ENCODE measurements around the gene TFIP11.

DNA sequence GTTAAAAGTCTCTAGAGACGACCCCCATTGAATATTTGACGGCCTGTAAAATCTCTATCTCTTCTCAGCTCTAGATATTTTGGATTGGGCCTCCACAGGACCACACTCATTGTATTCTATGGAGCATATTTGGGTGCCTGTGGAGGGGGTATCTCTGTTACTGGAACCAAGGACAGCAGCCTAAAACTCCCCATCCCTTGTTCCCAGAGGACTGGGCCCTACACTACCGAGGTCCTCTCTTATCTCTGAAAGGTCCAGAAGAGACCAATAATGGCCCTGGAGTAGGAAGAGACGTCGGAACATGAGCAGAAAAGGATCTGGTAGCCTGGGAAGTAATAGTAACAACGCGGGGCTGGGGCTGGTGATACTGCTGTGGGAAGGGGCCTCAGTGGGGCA, 29.2 kb downstream of the TFIP11 start:
- TF ChIP-seq ZNF124 (CRISPR knock-in tag; IDR thresholded peaks at IDR 0.05) = no peak
- TF ChIP-seq TAF1 (CRISPR knock-in tag; IDR thresholded peaks at IDR 0.05) = no peak
- TF ChIP-seq ZNF350 (CRISPR knock-in tag; IDR thresholded peaks at IDR 0.05; ENCODE audit: borderline replicate concordance, low read depth) = no peak
- no peak for TF ChIP-seq SMC3 (IDR thresholded peaks at IDR 0.05; ENCODE audit: low read length)
- TF ChIP-seq KDM3A (CRISPR knock-in tag; IDR thresholded peaks at IDR 0.05; ENCODE audit: low read depth) = no peak
- no peak for TF ChIP-seq ZNF335 (CRISPR knock-in tag; IDR thresholded peaks at IDR 0.05)
- no peak for TF ChIP-seq EP300 (IDR thresholded peaks at IDR 0.05; ENCODE audit: low read depth in 2 of 2, low read length in 2 of 2)
- no peak for TF ChIP-seq EP300 (CRISPR knock-in tag; IDR thresholded peaks at IDR 0.05; ENCODE audit: borderline replicate concordance)
- TF ChIP-seq RXRB (CRISPR knock-in tag; IDR thresholded peaks at IDR 0.05; ENCODE audit: borderline replicate concordance) = no peak
- TF ChIP-seq POLR2AphosphoS5 (IDR thresholded peaks at IDR 0.05; ENCODE audit: low read depth, low read length) = no peak
- TF ChIP-seq, protein P1, sequence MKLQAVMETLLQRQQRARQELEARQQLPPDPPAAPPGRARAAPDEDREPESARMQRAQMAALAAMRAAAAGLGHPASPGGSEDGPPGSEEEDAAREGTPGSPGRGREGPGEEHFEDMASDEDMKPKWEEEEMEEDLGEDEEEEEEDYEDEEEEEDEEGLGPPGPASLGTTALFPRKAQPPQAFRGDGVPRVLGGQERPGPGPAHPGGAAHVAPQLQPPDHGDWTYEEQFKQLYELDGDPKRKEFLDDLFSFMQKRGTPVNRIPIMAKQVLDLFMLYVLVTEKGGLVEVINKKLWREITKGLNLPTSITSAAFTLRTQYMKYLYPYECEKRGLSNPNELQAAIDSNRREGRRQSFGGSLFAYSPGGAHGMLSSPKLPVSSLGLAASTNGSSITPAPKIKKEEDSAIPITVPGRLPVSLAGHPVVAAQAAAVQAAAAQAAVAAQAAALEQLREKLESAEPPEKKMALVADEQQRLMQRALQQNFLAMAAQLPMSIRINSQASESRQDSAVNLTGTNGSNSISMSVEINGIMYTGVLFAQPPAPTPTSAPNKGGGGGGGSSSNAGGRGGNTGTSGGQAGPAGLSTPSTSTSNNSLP (IDR thresholded peaks at IDR 0.05; ENCODE audit: low read depth, low read length) = no peak
- TF ChIP-seq LCORL (IDR thresholded peaks at IDR 0.05) = no peak
- TF ChIP-seq LCORL (CRISPR knock-in tag; IDR thresholded peaks at IDR 0.05) = no peak
- TF ChIP-seq TCF12 (IDR thresholded peaks at IDR 0.05) = no peak
- TF ChIP-seq TCF12 (CRISPR knock-in tag; IDR thresholded peaks at IDR 0.05) = no peak
- TF ChIP-seq, protein P2, sequence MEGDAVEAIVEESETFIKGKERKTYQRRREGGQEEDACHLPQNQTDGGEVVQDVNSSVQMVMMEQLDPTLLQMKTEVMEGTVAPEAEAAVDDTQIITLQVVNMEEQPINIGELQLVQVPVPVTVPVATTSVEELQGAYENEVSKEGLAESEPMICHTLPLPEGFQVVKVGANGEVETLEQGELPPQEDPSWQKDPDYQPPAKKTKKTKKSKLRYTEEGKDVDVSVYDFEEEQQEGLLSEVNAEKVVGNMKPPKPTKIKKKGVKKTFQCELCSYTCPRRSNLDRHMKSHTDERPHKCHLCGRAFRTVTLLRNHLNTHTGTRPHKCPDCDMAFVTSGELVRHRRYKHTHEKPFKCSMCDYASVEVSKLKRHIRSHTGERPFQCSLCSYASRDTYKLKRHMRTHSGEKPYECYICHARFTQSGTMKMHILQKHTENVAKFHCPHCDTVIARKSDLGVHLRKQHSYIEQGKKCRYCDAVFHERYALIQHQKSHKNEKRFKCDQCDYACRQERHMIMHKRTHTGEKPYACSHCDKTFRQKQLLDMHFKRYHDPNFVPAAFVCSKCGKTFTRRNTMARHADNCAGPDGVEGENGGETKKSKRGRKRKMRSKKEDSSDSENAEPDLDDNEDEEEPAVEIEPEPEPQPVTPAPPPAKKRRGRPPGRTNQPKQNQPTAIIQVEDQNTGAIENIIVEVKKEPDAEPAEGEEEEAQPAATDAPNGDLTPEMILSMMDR (CRISPR knock-in tag; IDR thresholded peaks at IDR 0.05) = no peak

All from HepG2 (cell line).